T-helper 2 cell treated with Interferon-gamma antibody and Interleukin-4, amounts not matched to agents 100 ng/mL and 5 ng/mL, for 36 hours (primary cell): ENCODE measurements around the gene KCNIP3. TPM values are rescaled to one million over a fixed set of nuclear protein-coding genes. Genes with fewer than 3 reads are reported as not detected.
"Not testable (repeated sequence)": the region's sequence is repeated elsewhere in the genome, so short reads cannot be mapped to it uniquely, and the experiment has no call there.

Source experiments
- intact Hi-C: fragments of 100-400 bp; cut with micrococcal nuclease; formaldehyde crosslinking; loops from one replicate; pipeline ENCODE4 v1.15.1; 2023
- total RNA-seq: library from RNA; stranded (reverse); gene quantifications from 2 replicates; pipeline ENCODE4 v1.2.3, GENCODE V29; 2022

KCNIP3 gene
- total RNA-seq, 1 donor from 2014 or later = not detected

GRCh38 chr2:95346231-95346737 is 49.1 kb downstream of the KCNIP3 start:
- intact Hi-C loops = no loop called here

GRCh38 chr2:95346738-95347671 is 49.9 kb downstream of the KCNIP3 start:
- intact Hi-C loops = no loop called here

GRCh38 chr2:95347681-95348608 is 50.8 kb downstream of the KCNIP3 start:
- intact Hi-C loops = no loop called here

DNA sequence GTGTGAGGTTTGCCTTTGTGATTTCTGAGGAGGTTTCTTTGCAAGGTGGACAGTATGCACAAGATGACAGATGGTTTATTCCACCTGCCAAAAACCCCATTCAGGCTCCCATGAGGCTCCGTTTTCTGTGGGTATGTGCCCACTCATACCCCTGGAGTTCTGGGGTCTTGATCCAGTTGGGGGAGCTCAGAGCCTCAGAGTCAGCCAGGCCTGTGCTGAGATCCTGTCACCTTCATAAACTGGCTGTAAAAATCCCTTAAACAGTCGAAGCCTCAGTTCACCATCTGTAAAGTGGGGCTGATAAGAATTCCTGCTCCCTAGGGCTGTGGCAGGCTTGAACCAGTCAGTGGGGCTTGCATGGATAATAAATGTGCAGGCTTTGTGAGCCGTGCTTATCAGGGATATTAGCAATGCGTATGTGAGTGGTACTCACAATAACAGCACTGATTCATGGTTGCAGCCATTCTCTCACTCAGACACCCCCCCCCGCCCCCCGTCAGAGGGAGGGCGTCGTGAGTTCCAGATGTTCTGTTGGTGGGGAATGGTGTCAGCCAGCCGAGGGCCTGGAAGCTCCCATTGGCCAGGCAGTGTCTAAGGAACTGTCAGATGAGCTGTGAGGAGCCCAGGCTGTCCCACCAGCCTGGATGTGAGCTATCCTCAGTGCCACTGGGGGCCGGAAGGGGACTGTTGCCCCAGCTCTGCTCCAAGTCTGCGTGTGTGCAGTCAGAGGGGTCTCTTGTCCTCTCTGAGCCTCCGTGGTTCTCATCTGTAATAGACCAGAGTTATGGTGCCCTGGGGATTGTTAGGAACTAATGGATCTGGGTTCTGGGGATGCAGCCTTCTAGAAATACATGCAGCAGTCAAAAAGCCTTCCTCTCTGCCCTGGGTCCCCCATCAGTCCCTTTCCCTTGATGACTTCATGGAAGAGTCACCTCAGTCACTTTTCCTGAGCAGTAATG is 51.7 kb downstream of the KCNIP3 start:
- intact Hi-C loops = no loop called here

- intact Hi-C loops = no loop called here
Observed at GRCh38 chr2:95349568-95350322, 52.6 kb downstream of the KCNIP3 start.

GRCh38 chr2:95350368-95350767 is 53.2 kb downstream of the KCNIP3 start:
- intact Hi-C loops = no loop called here

- intact Hi-C loops = no loop called here
Observed at GRCh38 chr2:95350774-95351597, 53.8 kb downstream of the KCNIP3 start.

DNA sequence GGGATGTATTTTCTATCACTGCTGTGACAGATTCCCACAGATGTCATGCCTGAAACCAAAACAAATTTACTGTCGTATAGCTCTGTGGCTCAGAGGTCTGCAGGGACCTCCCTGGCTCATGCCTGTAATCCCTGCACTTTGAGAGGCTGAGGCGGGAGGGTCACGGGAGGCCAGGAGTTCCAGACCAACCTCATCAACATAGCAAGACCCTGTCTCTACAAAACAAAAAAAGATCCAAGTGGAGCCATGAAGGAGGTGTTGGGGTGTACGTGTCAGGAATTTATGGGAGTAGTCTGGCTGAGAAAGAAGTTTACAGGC is 54.4 kb downstream of the KCNIP3 start:
- intact Hi-C loops = no loop called here

DNA sequence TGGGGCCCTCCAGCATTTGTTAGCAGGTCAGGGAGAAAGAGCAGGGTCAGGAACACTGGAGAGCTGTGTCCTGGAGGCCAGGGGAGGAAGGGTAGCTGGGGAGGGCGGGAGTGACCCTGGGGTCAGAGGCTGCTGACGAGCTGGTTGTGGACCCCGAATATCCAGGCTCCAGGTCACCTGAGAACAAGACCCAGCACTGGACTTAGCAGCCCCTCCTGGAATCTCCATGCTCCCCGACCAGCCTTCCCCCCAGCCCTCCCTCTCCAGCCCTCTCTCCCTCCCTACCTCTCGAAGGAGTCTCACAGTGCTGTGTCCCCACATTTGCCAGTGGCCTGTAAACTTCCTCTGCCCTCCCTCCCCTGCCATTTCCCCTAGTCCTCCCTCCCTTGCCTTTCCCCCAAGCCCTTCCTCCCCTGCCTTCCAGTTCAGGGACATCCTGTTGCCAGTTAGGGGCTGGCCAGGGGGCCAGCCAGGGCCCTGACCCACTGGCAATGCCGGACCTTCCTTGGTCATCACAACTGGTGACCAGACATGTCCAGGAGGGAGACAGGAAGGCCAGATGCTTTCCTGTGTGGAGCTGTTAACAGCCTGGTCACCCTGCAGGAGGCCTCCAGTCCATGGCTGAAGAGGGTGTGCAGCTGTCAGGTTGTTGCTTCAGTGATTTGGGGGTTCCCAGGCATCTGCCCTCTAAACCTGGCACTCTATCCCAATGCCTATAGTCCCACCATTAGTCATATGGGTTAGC is 55.3 kb downstream of the KCNIP3 start:
- intact Hi-C loops = no loop called here

DNA sequence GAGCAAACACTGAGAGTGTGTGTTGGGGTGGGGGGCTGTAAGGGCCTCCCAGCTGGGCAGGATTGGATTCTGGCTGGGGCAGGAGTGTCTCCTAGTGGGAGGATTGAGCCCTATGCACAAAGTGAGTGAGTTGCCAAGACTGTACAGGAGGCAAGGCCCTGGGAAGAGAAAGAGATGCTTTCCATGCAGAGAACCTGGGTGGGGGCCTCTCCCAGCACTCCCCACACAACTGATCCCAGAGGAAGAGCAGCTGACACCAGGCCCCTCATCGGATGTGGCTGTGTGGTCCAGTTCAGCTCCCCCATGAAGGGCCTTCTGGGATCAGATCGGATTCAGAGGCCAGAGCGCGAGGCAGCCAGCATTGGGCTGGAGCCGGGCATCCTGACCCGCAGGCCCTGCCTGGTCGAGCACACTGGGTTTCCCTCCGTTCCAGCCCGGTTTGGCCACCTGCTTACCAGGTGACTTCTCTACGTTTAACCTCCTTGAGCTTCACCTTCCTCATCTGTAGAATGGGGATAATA is 56.0 kb downstream of the KCNIP3 start:
- intact Hi-C loops = no loop called here

- intact Hi-C loops = no loop called here
Observed at GRCh38 chr2:95353613-95354468, 56.7 kb downstream of the KCNIP3 start.

DNA sequence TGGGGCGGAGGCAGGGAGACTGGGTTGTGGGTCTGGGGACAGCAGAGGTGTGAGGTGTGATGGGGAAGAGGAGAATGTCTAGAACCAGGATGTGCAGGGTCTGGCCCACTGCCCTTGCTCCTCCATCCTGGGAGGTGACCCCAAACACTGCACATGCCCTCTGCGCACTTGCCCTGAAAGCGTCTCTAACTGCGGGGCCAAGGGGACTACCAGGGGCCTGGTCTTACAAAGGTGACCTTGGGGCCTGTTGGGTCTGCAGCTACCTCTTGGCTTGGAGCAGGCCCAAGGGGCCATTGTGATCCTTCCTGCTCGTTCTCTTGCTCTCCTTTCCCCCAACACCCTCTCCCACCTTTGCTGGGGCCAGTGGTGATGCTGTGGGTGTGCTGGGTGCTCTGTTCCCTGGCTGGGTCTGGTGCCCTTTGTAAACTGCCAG is 57.3 kb downstream of the KCNIP3 start:
- intact Hi-C loops = no loop called here

- intact Hi-C loops = no loop called here
Observed at GRCh38 chr2:95354925-95355324, 57.8 kb downstream of the KCNIP3 start.

GRCh38 chr2:95355486-95355885 is 58.3 kb downstream of the KCNIP3 start:
- intact Hi-C loops = not testable (repeated sequence)

DNA sequence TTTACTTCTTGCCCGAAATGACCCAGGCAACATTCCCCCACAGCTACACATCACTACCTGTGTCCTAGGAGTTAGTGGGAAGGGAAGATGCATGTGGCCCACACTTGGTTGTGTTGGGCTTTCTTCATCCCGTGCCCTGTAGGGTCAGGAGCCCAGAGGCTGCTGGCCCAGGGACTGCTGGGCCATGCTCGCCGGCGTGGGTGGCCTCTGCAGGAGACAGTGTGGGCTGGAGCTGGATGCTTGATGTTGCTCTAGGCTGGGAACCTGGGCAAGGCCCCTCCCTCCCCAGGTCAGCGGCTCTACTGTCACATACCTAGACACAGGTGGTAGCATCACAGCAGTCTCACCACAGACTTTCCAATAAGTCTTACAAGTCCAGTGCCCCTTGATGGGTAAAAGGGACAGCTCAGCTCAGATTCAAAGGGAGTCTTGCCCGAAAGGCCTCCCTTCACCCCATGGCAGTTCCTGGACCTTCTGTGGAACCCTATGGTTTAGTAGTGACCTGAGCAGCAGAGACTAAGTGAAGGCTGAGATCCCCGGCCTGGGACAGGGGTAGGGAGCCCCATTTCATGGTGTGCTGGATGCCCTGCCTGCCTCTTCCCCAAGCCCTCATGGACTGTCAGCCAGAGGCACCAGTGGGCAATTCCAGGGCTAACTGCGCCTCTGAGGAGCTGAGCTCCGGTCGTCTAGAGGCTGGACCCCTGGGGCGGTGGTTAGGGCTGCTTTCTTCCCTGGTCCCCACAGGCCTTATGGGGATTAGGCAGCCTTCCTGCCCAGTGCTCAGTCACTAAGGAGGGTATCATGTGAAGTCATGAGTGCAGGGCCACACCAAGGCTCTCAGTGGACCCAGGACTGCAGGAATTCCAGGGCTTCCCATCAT is 59.9 kb downstream of the KCNIP3 start:
- intact Hi-C loops = no loop called here

DNA sequence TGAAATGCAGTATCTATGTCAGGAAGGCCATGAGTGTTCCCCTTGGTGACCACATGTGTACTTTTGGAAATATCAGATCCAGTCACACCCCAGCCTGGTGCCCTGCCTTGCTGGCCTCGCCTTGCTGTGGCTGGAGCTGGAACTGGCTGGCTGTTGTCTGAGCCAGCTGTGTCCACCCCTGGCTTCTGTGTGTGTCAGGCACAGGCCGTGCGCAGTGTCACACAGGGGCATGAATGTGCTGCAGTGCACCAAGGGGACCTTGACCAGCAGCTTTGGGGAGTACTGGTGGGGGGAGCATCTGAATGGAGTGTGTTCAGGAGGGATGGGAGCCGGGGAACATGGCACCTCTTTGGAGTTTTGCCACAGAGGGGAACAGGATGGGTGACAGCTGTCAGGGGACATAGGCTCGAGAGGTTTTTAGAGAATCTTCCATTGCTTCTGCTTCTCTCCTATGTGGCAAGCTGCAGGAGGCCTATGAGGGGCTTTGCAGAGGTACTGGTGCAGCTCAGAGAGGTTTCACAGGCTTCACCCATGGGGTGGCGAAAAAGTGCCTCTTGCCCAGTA is 60.7 kb downstream of the KCNIP3 start:
- intact Hi-C loops = no loop called here
